Measurements from ENCODE around the gene AK3. TPM values are rescaled to one million over a fixed set of nuclear protein-coding genes. Genes with fewer than 3 reads are reported as not detected.

The AK3 gene
- total RNA-seq, 1 donor from 2014 or later, result 203 TPM

GRCh38 chr9:4717815-4718214 lies 23.2 kb downstream of the AK3 start:
- ATAC-seq (ENCODE audit: poor library complexity) (peak; percentile 86), DNase-seq (no peak)
- intact Hi-C loops (cut with DNase I), result no loop called here

GRCh38 chr9:4716163-4716562 lies 24.8 kb downstream of the AK3 start:
- no peak for ATAC-seq (ENCODE audit: poor library complexity)
- intact Hi-C loops (cut with DNase I), result no loop called here
- DNase-seq, result no peak

GRCh38 chr9:4714266-4715016 lies 26.6 kb downstream of the AK3 start:
- DNase-seq, result no peak
- intact Hi-C loops (cut with DNase I), result no loop called here
- no peak for ATAC-seq (ENCODE audit: poor library complexity)

- intact Hi-C loops (cut with DNase I), result no loop called here
- peak; percentile 50 for ATAC-seq (ENCODE audit: poor library complexity)
- no peak for DNase-seq
Observed at GRCh38 chr9:4713849-4714248, 27.2 kb downstream of the AK3 start.

GRCh38 chr9:4709380-4709779 lies 31.6 kb downstream of the AK3 start:
- intact Hi-C loops (cut with DNase I), result no loop called here
- no peak for DNase-seq
- ATAC-seq (ENCODE audit: poor library complexity), result no peak

- intact Hi-C loops (cut with DNase I), result no loop called here
Observed at GRCh38 chr9:4706971-4707622, 33.9 kb downstream of the AK3 start.

GRCh38 chr9:4706021-4706420 lies 35.0 kb downstream of the AK3 start:
- ATAC-seq (ENCODE audit: poor library complexity) (no peak), DNase-seq (no peak)
- intact Hi-C loops (cut with DNase I), result no loop called here

More at GRCh38 chr9:4706971-4707622, 33.9 kb downstream of the AK3 start:
- no peak for DNase-seq
- ATAC-seq (ENCODE audit: poor library complexity), result no peak

GRCh38 chr9:4704129-4704528 lies 36.9 kb downstream of the AK3 start:
- intact Hi-C loops (cut with DNase I), result no loop called here
- DNase-seq (no peak), ATAC-seq (ENCODE audit: poor library complexity) (no peak)

- intact Hi-C loops (cut with DNase I), result no loop called here
- DNase-seq, result no peak
- no peak for ATAC-seq (ENCODE audit: poor library complexity)
Observed at GRCh38 chr9:4701526-4701925, 39.5 kb downstream of the AK3 start.

- intact Hi-C loops (cut with DNase I), result no loop called here
- DNase-seq, result no peak
- no peak for ATAC-seq (ENCODE audit: poor library complexity)
Observed at GRCh38 chr9:4700932-4701331, 40.1 kb downstream of the AK3 start.

- DNase-seq (no peak), ATAC-seq (ENCODE audit: poor library complexity) (no peak)
- intact Hi-C loops (cut with DNase I), result no loop called here
Observed at GRCh38 chr9:4700091-4700490, 40.9 kb downstream of the AK3 start.

- DNase-seq, result no peak
- no peak for ATAC-seq (ENCODE audit: poor library complexity)
- intact Hi-C loops (cut with DNase I), result no loop called here
Observed at GRCh38 chr9:4691795-4692194, 49.2 kb downstream of the AK3 start.

- DNase-seq, result no peak
- intact Hi-C loops (cut with DNase I), result no loop called here
- no peak for ATAC-seq (ENCODE audit: poor library complexity)
Observed at GRCh38 chr9:4690144-4690543, 50.9 kb downstream of the AK3 start.

GRCh38 chr9:4689687-4690104 lies 51.3 kb downstream of the AK3 start:
- intact Hi-C loops (cut with DNase I), result no loop called here
- no peak for DNase-seq
- no peak for ATAC-seq (ENCODE audit: poor library complexity)

GRCh38 chr9:4689021-4689420 lies 52.0 kb downstream of the AK3 start:
- intact Hi-C loops (cut with DNase I), result no loop called here
- ATAC-seq (ENCODE audit: poor library complexity) (no peak), DNase-seq (no peak)

GRCh38 chr9:4686584-4686983 lies 54.4 kb downstream of the AK3 start:
- intact Hi-C loops (cut with DNase I), result no loop called here

GRCh38 chr9:4686112-4686511 lies 54.9 kb downstream of the AK3 start:
- intact Hi-C loops (cut with DNase I), result no loop called here
- ATAC-seq (ENCODE audit: poor library complexity) (peak; percentile 69), DNase-seq (no peak)

More at GRCh38 chr9:4686584-4686983, 54.4 kb downstream of the AK3 start:
- ATAC-seq (ENCODE audit: poor library complexity) (peak; percentile 36), DNase-seq (no peak)

- ATAC-seq (ENCODE audit: poor library complexity), result no peak
- intact Hi-C loops (cut with DNase I), result no loop called here
- DNase-seq, result no peak
Observed at GRCh38 chr9:4684820-4685219, 56.2 kb downstream of the AK3 start.

- intact Hi-C loops (cut with DNase I), result no loop called here
- ATAC-seq (ENCODE audit: poor library complexity) (no peak), DNase-seq (no peak)
Observed at GRCh38 chr9:4680750-4681149, 60.3 kb downstream of the AK3 start.

GRCh38 chr9:4680173-4680525 lies 60.9 kb downstream of the AK3 start:
- ATAC-seq (ENCODE audit: poor library complexity) (peak; percentile 26), DNase-seq (no peak)
- intact Hi-C loops (cut with DNase I), result no loop called here
